ENCODE results near the gene RWDD1.

- TF ChIP-seq CTCF (conservative IDR thresholded peaks at IDR 0.05; ENCODE audit: low read depth, low read length) (no peak), EZH2 (IDR thresholded peaks at IDR 0.05; ENCODE audit: borderline replicate concordance, low read depth, low read length, poor library complexity, severe bottlenecking) (no peak)
Measured at GRCh38 chr6:116616737-116617053, 45.4 kb downstream of the RWDD1 start.

Data from A673 (cell line).